ENCODE data around the gene CADM2.

DNA sequence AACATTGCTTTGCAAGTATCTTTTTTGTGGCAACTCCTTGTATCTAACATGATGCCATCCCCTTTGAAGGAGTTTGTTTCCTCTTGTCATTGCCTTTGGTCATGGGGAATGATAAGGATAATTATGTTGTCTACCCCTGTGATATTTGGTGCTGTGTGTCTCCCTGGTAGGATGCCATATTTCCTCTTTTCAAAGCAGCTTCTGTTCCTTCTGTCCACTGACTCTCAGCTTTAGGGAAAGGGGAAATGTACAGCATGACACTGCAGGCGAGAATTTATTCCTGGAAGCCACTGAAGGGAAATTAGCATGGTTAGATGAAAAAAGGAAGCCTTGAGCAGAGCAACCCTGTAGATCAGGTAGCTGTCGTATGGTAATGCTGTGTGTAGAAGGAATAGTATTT lies 576.7 kb downstream of the CADM2 start:
- TF ChIP-seq, protein P1, sequence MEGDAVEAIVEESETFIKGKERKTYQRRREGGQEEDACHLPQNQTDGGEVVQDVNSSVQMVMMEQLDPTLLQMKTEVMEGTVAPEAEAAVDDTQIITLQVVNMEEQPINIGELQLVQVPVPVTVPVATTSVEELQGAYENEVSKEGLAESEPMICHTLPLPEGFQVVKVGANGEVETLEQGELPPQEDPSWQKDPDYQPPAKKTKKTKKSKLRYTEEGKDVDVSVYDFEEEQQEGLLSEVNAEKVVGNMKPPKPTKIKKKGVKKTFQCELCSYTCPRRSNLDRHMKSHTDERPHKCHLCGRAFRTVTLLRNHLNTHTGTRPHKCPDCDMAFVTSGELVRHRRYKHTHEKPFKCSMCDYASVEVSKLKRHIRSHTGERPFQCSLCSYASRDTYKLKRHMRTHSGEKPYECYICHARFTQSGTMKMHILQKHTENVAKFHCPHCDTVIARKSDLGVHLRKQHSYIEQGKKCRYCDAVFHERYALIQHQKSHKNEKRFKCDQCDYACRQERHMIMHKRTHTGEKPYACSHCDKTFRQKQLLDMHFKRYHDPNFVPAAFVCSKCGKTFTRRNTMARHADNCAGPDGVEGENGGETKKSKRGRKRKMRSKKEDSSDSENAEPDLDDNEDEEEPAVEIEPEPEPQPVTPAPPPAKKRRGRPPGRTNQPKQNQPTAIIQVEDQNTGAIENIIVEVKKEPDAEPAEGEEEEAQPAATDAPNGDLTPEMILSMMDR (conservative IDR thresholded peaks at IDR 0.05; ENCODE audit: low read depth in 2 of 2): no peak
- TF ChIP-seq POLR2AphosphoS5 (IDR thresholded peaks at IDR 0.05; ENCODE audit: low read depth) (no peak), EZH2 (IDR thresholded peaks at IDR 0.05; ENCODE audit: low read depth, unreplicated experiment) (no peak), ZNF114 (CRISPR knock-in tag; IDR thresholded peaks at IDR 0.05) (no peak)
- TF ChIP-seq, protein P2, sequence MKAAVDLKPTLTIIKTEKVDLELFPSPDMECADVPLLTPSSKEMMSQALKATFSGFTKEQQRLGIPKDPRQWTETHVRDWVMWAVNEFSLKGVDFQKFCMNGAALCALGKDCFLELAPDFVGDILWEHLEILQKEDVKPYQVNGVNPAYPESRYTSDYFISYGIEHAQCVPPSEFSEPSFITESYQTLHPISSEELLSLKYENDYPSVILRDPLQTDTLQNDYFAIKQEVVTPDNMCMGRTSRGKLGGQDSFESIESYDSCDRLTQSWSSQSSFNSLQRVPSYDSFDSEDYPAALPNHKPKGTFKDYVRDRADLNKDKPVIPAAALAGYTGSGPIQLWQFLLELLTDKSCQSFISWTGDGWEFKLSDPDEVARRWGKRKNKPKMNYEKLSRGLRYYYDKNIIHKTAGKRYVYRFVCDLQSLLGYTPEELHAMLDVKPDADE (IDR thresholded peaks at IDR 0.05): no peak
